DOHH2 (cell line): Measurements from ENCODE around the gene ABCD2.

Experiments used
- H3F3A ChIP-seq: fragments of 200-600 bp; sonication (generic), shearing (Covaris generic); 2 replicates; pipeline ENCODE4 v1.6.0; 2016; ENCODE audit warnings: antibody characterized with exemption, mild to moderate bottlenecking; ENCODE audit not compliant: control insufficient read depth, insufficient read depth
- H3K27ac ChIP-seq: fragments of 200-600 bp; sonication (generic); 2 replicates; pipeline ENCODE4 v1.5.1; 2014; ENCODE audit warnings: low read depth, mild to moderate bottlenecking, low read length, moderate library complexity
- H3K27me3 ChIP-seq: fragments of 200-600 bp; sonication (generic); 2 replicates; pipeline ENCODE4 v1.6.1; 2014; ENCODE audit warnings: mild to moderate bottlenecking, low read length, mixed read lengths; ENCODE audit not compliant: control insufficient read depth
- H3K36me3 ChIP-seq: fragments of 200-600 bp; sonication (generic); 2 replicates; pipeline ENCODE4 v1.6.1; 2014; ENCODE audit warnings: mild to moderate bottlenecking, low read length, moderate library complexity, mixed read lengths; ENCODE audit not compliant: control insufficient read depth
- H3K4me1 ChIP-seq: fragments of 200-600 bp; sonication (generic); 2 replicates; pipeline ENCODE4 v1.6.1; 2014; ENCODE audit warnings: mild to moderate bottlenecking, low read length, mixed read lengths; ENCODE audit not compliant: control insufficient read depth
- H3K4me2 ChIP-seq: fragments of 200-600 bp; sonication (generic); 2 replicates; pipeline ENCODE4 v1.6.0; 2014; ENCODE audit warnings: mild to moderate bottlenecking, low read length, moderate library complexity
- H3K4me3 ChIP-seq: fragments of 200-600 bp; sonication (generic); 2 replicates; pipeline ENCODE4 v1.5.1; 2014; ENCODE audit warnings: mild to moderate bottlenecking, low read length, mixed read lengths
- H3K79me2 ChIP-seq: fragments of 200-600 bp; sonication (generic); 2 replicates; pipeline ENCODE4 v1.6.1; 2014; ENCODE audit warnings: mild to moderate bottlenecking, low read length, mixed read lengths; ENCODE audit not compliant: control insufficient read depth
- H3K9me2 ChIP-seq: fragments of 200-600 bp; sonication (generic); replicated peaks from 2 replicates; pipeline ENCODE4 v1.6.1; 2014; ENCODE audit warnings: mild to moderate bottlenecking, low read length, mixed read lengths; ENCODE audit not compliant: control insufficient read depth
- H3K9me3 ChIP-seq: fragments of 200-600 bp; sonication (generic); 2 replicates; pipeline ENCODE4 v1.6.1; 2014; ENCODE audit warnings: antibody characterized with exemption, low read length, mixed read lengths; ENCODE audit not compliant: control insufficient read depth, insufficient read depth
- H4K20me1 ChIP-seq: fragments of 200-600 bp; sonication (generic); 2 replicates; pipeline ENCODE4 v1.6.0; 2014; ENCODE audit warnings: low read depth, mild to moderate bottlenecking, antibody characterized with exemption, low read length, moderate library complexity; ENCODE audit not compliant: control insufficient read depth, insufficient read depth
- CTCF ChIP-seq: fragments of 200-600 bp; sonication (generic); IDR thresholded peaks from one replicate; pipeline ENCODE4 v1.5.1; 2014; ENCODE audit warnings: antibody characterized with exemption, mild to moderate bottlenecking, low read depth, low read length; ENCODE audit not compliant: poor library complexity, severe bottlenecking
- EZH2phosphoT487 ChIP-seq: fragments of 200-600 bp; sonication (generic); IDR thresholded peaks from 2 replicates; pipeline ENCODE4 v1.6.1; 2017; ENCODE audit warnings: borderline replicate concordance, mild to moderate bottlenecking, antibody characterized with exemption, low read length, moderate library complexity, mixed read lengths

The ABCD2 gene

GRCh38 chr12:39646963-39647362, 27.4 kb upstream of the ABCD2 start:
- H3K27me3 ChIP-seq, result 0 out of 2 replicates have a peak, but pooled peaks cover 2% of the 10 kb centered on the region
- H3K36me3 ChIP-seq, result no peaks in the 10 kb centered on the region
- H3K27ac ChIP-seq, result no peak overlapping the region
- no peaks in the 10 kb centered on the region for H3K9me3 ChIP-seq
- TF ChIP-seq EZH2phosphoT487 (no peak), CTCF (no peak)
- H3K4me2 ChIP-seq, result no peak overlapping the region
- no peaks in the 10 kb centered on the region for H3K79me2 ChIP-seq
- no peaks in the 10 kb centered on the region for H3F3A ChIP-seq
- H3K4me3 ChIP-seq, result no peak overlapping the region
- no peaks in the 10 kb centered on the region for H3K4me1 ChIP-seq
- no peaks in the 10 kb centered on the region for H4K20me1 ChIP-seq
- H3K9me2 ChIP-seq, result no peaks in the 10 kb centered on the region

GRCh38 chr12:39643052-39643451, 23.4 kb upstream of the ABCD2 start:
- H4K20me1 ChIP-seq, result no peaks in the 10 kb centered on the region
- no peaks in the 10 kb centered on the region for H3K9me3 ChIP-seq
- TF ChIP-seq CTCF, result no peak
- no peak for TF ChIP-seq EZH2phosphoT487
- no peaks in the 10 kb centered on the region for H3K4me1 ChIP-seq
- H3K4me2 ChIP-seq, result no peak overlapping the region
- no peaks in the 10 kb centered on the region for H3K9me2 ChIP-seq
- no peaks in the 10 kb centered on the region for H3F3A ChIP-seq
- H3K79me2 ChIP-seq, result no peaks in the 10 kb centered on the region
- H3K27me3 ChIP-seq, result 0 out of 2 replicates have a peak, but pooled peaks cover 2% of the 10 kb centered on the region
- H3K27ac ChIP-seq, result no peak overlapping the region
- no peaks in the 10 kb centered on the region for H3K36me3 ChIP-seq
- H3K4me3 ChIP-seq, result no peak overlapping the region

GRCh38 chr12:39638840-39639239, 19.2 kb upstream of the ABCD2 start:
- H3K4me3 ChIP-seq, result no peak overlapping the region
- no peaks in the 10 kb centered on the region for H4K20me1 ChIP-seq
- no peaks in the 10 kb centered on the region for H3F3A ChIP-seq
- no peak for TF ChIP-seq EZH2phosphoT487
- TF ChIP-seq CTCF, result no peak
- H3K27me3 ChIP-seq, result no peaks in the 10 kb centered on the region
- H3K36me3 ChIP-seq, result no peaks in the 10 kb centered on the region
- no peaks in the 10 kb centered on the region for H3K79me2 ChIP-seq
- no peaks in the 10 kb centered on the region for H3K9me2 ChIP-seq
- H3K9me3 ChIP-seq, result no peaks in the 10 kb centered on the region
- H3K4me2 ChIP-seq, result no peak overlapping the region
- no peak overlapping the region for H3K27ac ChIP-seq
- no peaks in the 10 kb centered on the region for H3K4me1 ChIP-seq

DNA sequence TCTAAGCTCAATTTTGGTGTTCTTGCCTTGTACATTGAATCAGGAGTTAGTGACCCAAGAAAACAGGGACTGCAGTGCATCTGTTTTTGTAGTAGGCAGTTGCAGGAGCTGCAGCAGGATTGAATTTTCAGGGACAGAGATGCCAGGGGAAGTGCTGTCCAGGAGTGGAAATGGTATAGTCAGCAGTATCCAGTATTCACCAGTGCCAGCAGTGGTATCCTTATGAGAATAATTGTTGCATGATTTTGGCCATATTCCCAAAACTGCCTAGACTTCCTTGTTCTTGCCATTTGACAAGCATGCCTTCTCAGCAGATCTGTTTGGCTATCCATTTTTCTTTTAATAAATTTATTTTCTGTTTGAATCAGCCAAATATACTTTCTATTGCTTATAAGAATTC, 18.6 kb upstream of the ABCD2 start:
- no peaks in the 10 kb centered on the region for H3F3A ChIP-seq
- no peaks in the 10 kb centered on the region for H3K4me1 ChIP-seq
- TF ChIP-seq CTCF (no peak), EZH2phosphoT487 (no peak)
- H3K27ac ChIP-seq, result no peak overlapping the region
- H3K4me2 ChIP-seq, result no peak overlapping the region
- H4K20me1 ChIP-seq, result no peaks in the 10 kb centered on the region
- no peaks in the 10 kb centered on the region for H3K9me2 ChIP-seq
- no peaks in the 10 kb centered on the region for H3K27me3 ChIP-seq
- H3K36me3 ChIP-seq, result no peaks in the 10 kb centered on the region
- H3K9me3 ChIP-seq, result no peaks in the 10 kb centered on the region
- no peak overlapping the region for H3K4me3 ChIP-seq
- H3K79me2 ChIP-seq, result no peaks in the 10 kb centered on the region
